Measurements from ENCODE around the gene ROPN1B.
"Not testable (repeated sequence)": the region's sequence is repeated elsewhere in the genome, so short reads cannot be mapped to it uniquely, and the experiment has no call there.

The ROPN1B gene

GRCh38 chr3:125957674-125958510 is 11.1 kb upstream of the ROPN1B start:
- DNase-seq (ENCODE audit: low read depth in 3 of 3): no peak

- no peak for DNase-seq (ENCODE audit: low read depth in 3 of 3)
Measured at GRCh38 chr3:125958511-125959316, 10.3 kb upstream of the ROPN1B start.

GRCh38 chr3:125959317-125960065 is 9.5 kb upstream of the ROPN1B start:
- no peak for DNase-seq (ENCODE audit: low read depth in 3 of 3)

GRCh38 chr3:125960066-125960424 is 8.9 kb upstream of the ROPN1B start:
- no peak for DNase-seq (ENCODE audit: low read depth in 3 of 3)

GRCh38 chr3:125960456-125961288 is 8.3 kb upstream of the ROPN1B start:
- DNase-seq (ENCODE audit: low read depth in 3 of 3): no peak

- no peak for DNase-seq (ENCODE audit: low read depth in 3 of 3)
Measured at GRCh38 chr3:125961289-125961589, 7.7 kb upstream of the ROPN1B start.

- DNase-seq (ENCODE audit: low read depth in 3 of 3): not testable (repeated sequence)
Measured at GRCh38 chr3:125963834-125964233, 5.1 kb upstream of the ROPN1B start.

GRCh38 chr3:125965505-125965904 is 3.5 kb upstream of the ROPN1B start:
- no peak for DNase-seq (ENCODE audit: low read depth in 3 of 3)

- no peak for DNase-seq (ENCODE audit: low read depth in 3 of 3)
Measured at GRCh38 chr3:125967156-125967555, 1.8 kb upstream of the ROPN1B start.

- not testable (repeated sequence) for DNase-seq (ENCODE audit: low read depth in 3 of 3)
Measured at GRCh38 chr3:125968121-125968520, 857 bp upstream of the ROPN1B start.

GRCh38 chr3:125971997-125972944 is 3.3 kb downstream of the ROPN1B start:
- DNase-seq (ENCODE audit: low read depth in 3 of 3): peak in 1 of 3 experiments; percentile 10

- not testable (repeated sequence) for DNase-seq (ENCODE audit: low read depth in 3 of 3)
Measured at GRCh38 chr3:125975245-125976002, 6.4 kb downstream of the ROPN1B start.

- DNase-seq (ENCODE audit: low read depth in 3 of 3): not testable (repeated sequence)
Measured at GRCh38 chr3:125976003-125976390, 7.0 kb downstream of the ROPN1B start.

GRCh38 chr3:125977104-125977503 is 8.1 kb downstream of the ROPN1B start:
- not testable (repeated sequence) for DNase-seq (ENCODE audit: low read depth in 3 of 3)

GRCh38 chr3:125984951-125985350 is 16.0 kb downstream of the ROPN1B start:
- DNase-seq (ENCODE audit: low read depth in 3 of 3): not testable (repeated sequence)

- peak; percentile 27 to 77 (median 60) for DNase-seq (ENCODE audit: low read depth in 3 of 3)
Measured at GRCh38 chr3:125990253-125990970, 21.4 kb downstream of the ROPN1B start.

GRCh38 chr3:125996751-125997150 is 27.8 kb downstream of the ROPN1B start:
- not testable (repeated sequence) for DNase-seq (ENCODE audit: low read depth in 3 of 3)

- no peak for DNase-seq (ENCODE audit: low read depth in 3 of 3)
Measured at GRCh38 chr3:126002189-126002588, 33.2 kb downstream of the ROPN1B start.
